Measurements from ENCODE around the gene FCN1. TPM values are rescaled to one million over a fixed set of nuclear protein-coding genes. Genes with fewer than 3 reads are reported as not detected.

The FCN1 gene
- total RNA-seq, 2 donors from 2014 or later = 0.63 to 2.1 TPM

- H3K27me3 ChIP-seq = no peaks in the 10 kb centered on the region
- H3K4me1 ChIP-seq = no peaks in the 10 kb centered on the region
- H3K4me3 ChIP-seq = no peak overlapping the region
- TF ChIP-seq CTCF (IDR thresholded peaks at IDR 0.05) = no peak
- H3K36me3 ChIP-seq = no peaks in the 10 kb centered on the region
- H3K27ac ChIP-seq = no peak overlapping the region
- H3K9me3 ChIP-seq = peaks cover 0 to 13% of the 10 kb centered on the region in 2 donors
- no peak for DNase-seq (ENCODE audit: low spot score)
Observed at GRCh38 chr9:134919303-134919702, 1.6 kb upstream of the FCN1 start.

GRCh38 chr9:134918646-134919045, 934 bp upstream of the FCN1 start:
- no peak for TF ChIP-seq CTCF (IDR thresholded peaks at IDR 0.05)
- no peak for DNase-seq (ENCODE audit: low spot score)
- no peaks in the 10 kb centered on the region for H3K36me3 ChIP-seq
- no peak overlapping the region for H3K4me3 ChIP-seq
- no peaks in the 10 kb centered on the region for H3K27me3 ChIP-seq
- H3K27ac ChIP-seq = no peak overlapping the region
- H3K9me3 ChIP-seq = peaks cover 0 to 13% of the 10 kb centered on the region in 2 donors
- no peaks in the 10 kb centered on the region for H3K4me1 ChIP-seq

GRCh38 chr9:134916161-134916665, 1.5 kb downstream of the FCN1 start:
- DNase-seq (ENCODE audit: low spot score) = no peak
- no peaks in the 10 kb centered on the region for H3K27me3 ChIP-seq
- no peak overlapping the region for H3K27ac ChIP-seq
- no peaks in the 10 kb centered on the region for H3K36me3 ChIP-seq
- no peaks in the 10 kb centered on the region for H3K4me1 ChIP-seq
- no peak overlapping the region for H3K4me3 ChIP-seq
- H3K9me3 ChIP-seq = peaks cover 0 to 13% of the 10 kb centered on the region in 2 donors
- TF ChIP-seq CTCF (IDR thresholded peaks at IDR 0.05) = no peak

GRCh38 chr9:134915046-134915985, 2.4 kb downstream of the FCN1 start:
- H3K27ac ChIP-seq = no peak overlapping the region

GRCh38 chr9:134914501-134914834, 3.2 kb downstream of the FCN1 start:
- Histone ChIP-seq H3K9me3 (peaks cover 0 to 3% of the 10 kb centered on the region in 2 donors), H3K36me3 (no peaks in the 10 kb centered on the region), H3K27ac (no peak overlapping the region), H3K4me3 (no peak overlapping the region), H3K27me3 (no peaks in the 10 kb centered on the region), H3K4me1 (no peaks in the 10 kb centered on the region)
- no peak for TF ChIP-seq CTCF (IDR thresholded peaks at IDR 0.05)
- no peak for DNase-seq (ENCODE audit: low spot score)

More at GRCh38 chr9:134915046-134915985, 2.4 kb downstream of the FCN1 start:
- Histone ChIP-seq H3K9me3 (peaks cover 0 to 11% of the 10 kb centered on the region in 2 donors), H3K4me1 (no peaks in the 10 kb centered on the region), H3K36me3 (no peaks in the 10 kb centered on the region), H3K4me3 (no peak overlapping the region), H3K27me3 (no peaks in the 10 kb centered on the region)
- no peak for TF ChIP-seq CTCF (IDR thresholded peaks at IDR 0.05)
- DNase-seq (ENCODE audit: low spot score) = no peak
